Bronchus fibroblast of lung (primary cell): ENCODE data around the gene NEK9. TPM values are rescaled to one million over a fixed set of nuclear protein-coding genes. Genes with fewer than 3 reads are reported as not detected.

Experiments used
- total RNA-seq: library from RNA; depleted of rRNA; stranded (reverse); fragments of >200 nt; gene quantifications from 2 replicates; pipeline ENCODE4 v1.2.3, GENCODE V29; 2015

Gene NEK9
- 16.4 and 40.9 TPM in 2 replicates for total RNA-seq

DNA sequence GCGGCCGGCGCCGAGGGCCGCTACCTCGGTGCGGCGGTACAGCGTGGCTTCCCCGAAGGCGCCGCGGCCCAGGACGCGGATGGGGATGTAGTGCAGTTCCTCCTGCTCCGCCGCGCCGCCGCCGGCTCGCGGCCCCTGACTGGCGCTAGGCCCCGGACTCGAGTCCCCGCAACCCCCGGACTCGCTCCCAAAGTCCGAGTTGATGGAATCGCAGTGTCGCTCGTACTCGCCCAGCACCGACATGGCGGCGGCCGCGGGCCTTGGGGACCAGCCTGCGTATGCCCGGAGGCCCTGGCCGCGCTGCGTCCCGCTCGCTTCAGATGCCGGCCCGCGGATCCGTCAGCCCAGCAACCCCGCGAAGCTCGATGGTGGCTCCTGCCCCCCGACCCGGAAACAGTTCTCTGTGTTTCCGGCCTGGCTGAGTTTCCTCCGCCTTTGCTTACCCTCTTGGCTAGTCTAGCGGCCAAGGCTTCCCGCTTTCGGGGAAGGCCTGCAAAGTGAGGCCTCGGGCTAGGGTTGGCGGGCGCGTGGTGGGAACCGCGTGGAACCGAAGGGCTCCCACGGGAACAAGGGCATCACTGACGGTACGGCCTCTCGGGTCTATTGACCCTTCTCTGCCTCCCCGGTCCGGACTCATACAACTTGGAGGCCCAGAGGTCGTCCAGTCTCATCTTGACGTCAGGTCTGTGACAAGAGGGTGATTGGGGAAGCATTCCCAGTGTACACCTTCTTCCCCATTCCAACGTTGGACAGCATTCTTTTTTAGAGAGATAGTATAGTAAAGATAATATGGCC, at the start of gene NEK9:
Gene NEK9, minus strand, starts transcription at position 370 of the 795 bp plus-strand sequence. Its CDS starts 127 bp downstream, at position 243.

DNA sequence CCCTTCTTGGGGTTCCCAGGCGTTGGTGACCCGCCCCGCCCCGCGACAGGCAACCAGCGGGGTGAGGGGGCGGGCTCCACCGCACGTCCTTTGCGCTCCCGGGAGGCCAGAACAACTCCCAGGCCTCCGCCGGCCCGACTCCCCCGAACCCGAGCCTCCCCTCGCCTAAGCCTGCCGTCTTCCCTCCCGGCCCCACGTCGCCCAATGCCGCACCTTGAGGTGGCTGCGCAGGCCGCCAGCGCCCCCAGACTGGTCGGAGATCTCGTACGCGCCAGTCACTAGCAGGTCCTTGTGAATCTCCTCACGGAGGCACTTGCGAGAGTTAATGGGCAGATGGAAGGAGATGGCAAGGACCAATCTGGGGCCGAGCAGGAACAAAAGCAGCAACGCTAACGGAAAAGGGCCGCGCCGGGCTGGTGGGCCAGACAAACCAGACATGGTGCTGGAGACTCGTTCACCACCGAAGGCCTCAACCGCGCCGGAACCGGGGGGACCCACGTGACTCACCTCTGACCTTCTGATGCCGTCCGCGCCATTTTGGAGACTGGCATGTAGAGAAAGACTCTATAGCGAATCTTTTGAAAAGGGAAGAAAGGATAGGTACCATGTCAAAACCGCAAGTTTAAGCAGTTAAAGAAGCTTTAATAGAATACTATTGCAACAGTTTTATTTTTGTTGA, 49.4 kb upstream of the NEK9 start, which contains the start of gene TMED10:
Gene TMED10, minus strand, starts transcription at position 471 of the 679 bp plus-strand sequence. Its CDS starts 33 bp downstream, at position 438.

DNA sequence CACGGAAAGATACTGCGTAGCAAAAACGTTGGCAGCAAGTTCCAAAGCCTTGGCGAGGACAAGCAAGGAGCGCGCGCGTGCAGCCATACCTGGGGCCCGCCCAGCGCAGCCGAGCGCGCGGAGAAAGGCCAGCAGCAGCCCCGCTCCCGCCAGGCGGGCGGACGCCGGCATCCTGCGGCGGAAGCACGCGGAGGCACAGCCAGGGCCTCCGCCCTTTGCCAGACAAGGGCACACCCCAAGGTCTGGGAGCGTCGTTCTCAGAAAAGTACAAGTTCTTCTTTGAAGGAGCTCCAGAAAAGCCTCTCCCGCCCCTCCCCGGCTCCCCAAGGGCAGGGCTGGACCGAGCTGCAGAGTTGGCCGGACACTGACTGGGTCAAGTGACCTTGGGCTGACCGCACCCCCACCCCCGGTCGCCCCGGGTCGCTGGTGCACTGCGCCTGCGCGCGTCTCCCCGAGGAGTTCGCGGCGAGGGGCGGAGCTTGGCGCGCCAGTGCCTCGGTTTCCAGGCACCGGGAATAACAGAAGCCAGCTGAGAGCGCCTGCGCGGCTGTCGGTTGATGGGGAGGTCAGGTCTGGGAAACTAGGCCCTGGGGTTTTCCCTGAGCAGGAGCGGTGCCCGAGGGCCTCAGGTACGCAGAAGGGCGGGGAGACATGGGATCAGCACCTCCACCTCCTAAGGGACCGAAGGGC, 57.6 kb downstream of the NEK9 start, which contains the start of gene ZC2HC1C:
Gene ZC2HC1C, plus strand, starts transcription at position 521 of the 690 bp plus-strand sequence. CDS start 933 bp downstream, outside the sequence.

DNA sequence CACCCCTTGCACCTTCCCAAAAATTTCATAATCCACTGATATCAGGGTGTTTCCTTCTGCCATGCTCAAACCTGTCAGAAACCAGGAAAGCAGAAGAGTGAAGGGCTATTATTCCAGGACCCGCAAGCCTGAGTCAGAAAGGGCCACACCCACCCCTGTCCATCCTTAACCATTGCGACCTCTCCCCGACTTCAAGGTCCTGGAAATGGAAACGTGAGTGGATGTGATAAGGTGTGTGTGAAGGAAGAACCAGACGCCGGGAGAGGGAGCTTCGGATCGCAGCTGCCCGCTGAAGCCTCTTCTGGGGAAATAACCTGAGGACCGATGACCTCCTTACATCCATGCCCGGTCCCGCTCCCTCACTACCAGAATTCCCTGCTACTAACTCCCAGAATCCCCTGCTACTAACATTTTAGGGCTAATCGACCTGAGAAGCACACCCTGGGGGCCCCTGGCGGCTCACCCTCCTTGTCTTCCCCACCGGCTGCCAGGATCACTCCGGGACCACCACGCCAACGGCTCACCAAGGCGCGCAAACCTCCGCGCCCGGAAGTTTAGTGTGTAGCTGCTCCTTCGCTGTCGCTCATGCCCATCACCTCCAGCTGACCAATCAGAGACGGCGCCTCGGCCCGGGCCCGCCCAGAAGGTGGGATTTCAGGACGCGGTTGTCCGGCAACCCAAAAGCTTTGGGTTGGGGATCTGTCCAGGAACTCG, 63.2 kb downstream of the NEK9 start, which contains the start of gene ACYP1:
Gene ACYP1, minus strand, starts transcription at position 534 of the 714 bp plus-strand sequence. Its CDS starts 471 bp downstream, at position 63.

DNA sequence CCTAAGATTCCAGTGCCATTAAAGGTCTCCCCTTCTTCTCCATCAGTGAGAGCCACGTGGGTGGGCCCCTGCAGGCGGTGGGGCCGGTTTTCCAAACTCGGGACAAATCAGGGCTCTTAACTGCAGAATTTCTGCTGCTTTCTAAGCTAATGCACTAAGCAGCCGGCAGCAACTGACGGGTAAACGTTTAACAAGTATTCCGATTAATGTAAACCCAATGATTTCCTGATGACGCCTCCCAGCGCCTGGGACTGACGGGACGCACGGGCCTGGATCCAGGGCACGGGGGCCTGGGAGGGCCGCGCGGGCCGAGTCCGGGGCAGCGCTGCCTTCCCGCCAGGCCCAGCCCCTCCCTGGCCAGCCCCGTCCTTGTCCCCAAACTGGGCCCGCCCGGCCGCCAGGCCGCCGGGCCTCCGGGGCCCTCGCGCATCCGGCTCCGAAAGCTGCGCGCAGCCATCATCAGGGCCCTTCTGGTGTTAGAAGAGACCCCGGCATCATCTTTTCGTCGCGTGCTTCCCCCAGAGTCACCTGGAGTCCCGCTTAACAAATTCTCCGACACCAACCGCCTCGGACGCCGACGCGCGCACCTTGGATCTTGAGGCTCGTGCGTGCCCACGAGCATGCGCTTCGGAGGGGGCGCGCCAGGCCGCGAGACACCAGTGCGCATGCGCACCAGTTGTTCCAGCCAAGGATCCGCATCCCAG, 75.8 kb downstream of the NEK9 start, which contains the start of gene MLH3:
Gene MLH3, minus strand, starts transcription at position 616 of the 704 bp plus-strand sequence. CDS start 1,812 bp downstream, outside the sequence.

Other genes with a start within 250 kb of the NEK9 start
- 65.4 and 65.6 TPM in 2 replicates for gene DLST, start 245.1 kb downstream of the NEK9 start, total RNA-seq
- gene RPS6KL1, start 203.8 kb downstream of the NEK9 start, total RNA-seq = 0.50 and 0.89 TPM in 2 replicates
- gene PGF, start 171.5 kb downstream of the NEK9 start, total RNA-seq = 0.67 and 1.6 TPM in 2 replicates
- gene EIF2B2, start 124.1 kb downstream of the NEK9 start, total RNA-seq = 68.2 and 72.3 TPM in 2 replicates
- 10.4 and 11.9 TPM in 2 replicates for gene MLH3, start 75.6 kb downstream of the NEK9 start, total RNA-seq
- gene ACYP1, start 63.0 kb downstream of the NEK9 start, total RNA-seq = 7.7 and 16.4 TPM in 2 replicates
- 0.34 and 1.3 TPM in 2 replicates for gene ZC2HC1C, start 57.4 kb downstream of the NEK9 start, total RNA-seq
- gene TMED10, start 49.6 kb upstream of the NEK9 start, total RNA-seq = 138 and 140 TPM in 2 replicates
- gene FOS, start 151.8 kb upstream of the NEK9 start, total RNA-seq = 6.5 and 9.4 TPM in 2 replicates